RWPE1 (cell line): ENCODE results near the gene ERBB4.

Experiments used
- CTCF ChIA-PET: fragments of 350-600 bp; sonication (Branson Sonifier 250); formaldehyde crosslinking; extraction: SDS; loops from one replicate; lab custom pipeline; 2021; lab: Yijun Ruan, JAX
- POLR2A ChIA-PET: fragments of 400-600 bp; formaldehyde crosslinking; extraction: SDS; loops from one replicate; lab custom pipeline; 2020; ENCODE audit warnings: antibody characterized with exemption; ENCODE audit not compliant: low non-redundant PET; lab: Yijun Ruan, JAX
- DNase-seq: peaks from one replicate; pipeline ENCODE4 v3.0.0; 2012; ENCODE audit warnings: low spot score
- H3K27ac ChIP-seq: fragments of 450-650 bp; 2 replicates; pipeline ENCODE4 v1.5.1; 2017
- CTCF ChIP-seq: fragments of 450-650 bp; conservative IDR thresholded peaks from 2 replicates; pipeline ENCODE4 v1.5.1; 2017; ENCODE audit warnings: low read depth, mild to moderate bottlenecking

The ERBB4 gene

GRCh38 chr2:211898702-211899101 lies 639.9 kb downstream of the ERBB4 start:
- ChIA-PET CTCF (no interaction called here), POLR2A (no interaction called here)
- TF ChIP-seq CTCF = no peak
- H3K27ac ChIP-seq = no peak overlapping the region
- DNase-seq = no peak

GRCh38 chr2:211881449-211881848 lies 657.2 kb downstream of the ERBB4 start:
- ChIA-PET CTCF (interaction anchor here (0.5 to 1.1 kb wide), 2 partner anchors 368 to 548 kb away, joined by 3 read pairs; no protein-coding TSS in a partner anchor), POLR2A (no interaction called here)
- DNase-seq = no peak
- TF ChIP-seq CTCF = no peak
- no peak overlapping the region for H3K27ac ChIP-seq

GRCh38 chr2:211879323-211879722 lies 659.3 kb downstream of the ERBB4 start:
- no peak for TF ChIP-seq CTCF
- H3K27ac ChIP-seq = no peak overlapping the region
- no peak for DNase-seq
- POLR2A ChIA-PET = no interaction called here
- CTCF ChIA-PET = interaction anchor here (0.5 to 1.1 kb wide), 5 partner anchors 12 to 689 kb away, joined by 3 read pairs; no protein-coding TSS in a partner anchor

GRCh38 chr2:211877061-211877460 lies 661.5 kb downstream of the ERBB4 start:
- CTCF ChIA-PET = no interaction called here

GRCh38 chr2:211875488-211875887 lies 663.1 kb downstream of the ERBB4 start:
- no peak for DNase-seq
- TF ChIP-seq CTCF = no peak
- POLR2A ChIA-PET = no interaction called here
- no peak overlapping the region for H3K27ac ChIP-seq
- CTCF ChIA-PET = no interaction called here

More at GRCh38 chr2:211877061-211877460, 661.5 kb downstream of the ERBB4 start:
- POLR2A ChIA-PET = no interaction called here
- TF ChIP-seq CTCF = no peak
- H3K27ac ChIP-seq = no peak overlapping the region
- no peak for DNase-seq

- ChIA-PET CTCF (no interaction called here), POLR2A (no interaction called here)
- no peak overlapping the region for H3K27ac ChIP-seq
- TF ChIP-seq CTCF = no peak
- no peak for DNase-seq
Observed at GRCh38 chr2:211868996-211869533, 669.5 kb downstream of the ERBB4 start.
